H1 (cell line): ENCODE measurements around the gene EPHA3. TPM values are rescaled to one million over a fixed set of nuclear protein-coding genes. Genes with fewer than 3 reads are reported as not detected.

Experiments
- CTCF ChIA-PET: fragments of 300-600 bp; sonication (Branson Sonifier 250); formaldehyde crosslinking; loops from one replicate; lab custom pipeline; 2021; ENCODE audit not compliant: partially characterized antibody; lab: Charles Lee
- POLR2A ChIA-PET: fragments of 300-600 bp; sonication (Branson Sonifier 250); formaldehyde crosslinking; loops from one replicate; lab custom pipeline; 2021; ENCODE audit warnings: inconsistent platforms; ENCODE audit not compliant: partially characterized antibody; lab: Charles Lee
- DNase-seq, 2 experiments: peaks; one replicate each; pipeline versions ENCODE4 v3.0.0 to v3.0.0-alpha.2; 2010 to 2022; ENCODE audit warnings: low spot score in 2 of 2, low read depth in 1 of 2, mixed read lengths in 1 of 2
- FAIRE-seq: peaks from 2 replicates; lab custom pipeline; 2011; peaks lifted over from hg19 to GRCh38; lab: Jason Lieb, UNC
- H2AFZ ChIP-seq: 2 replicates; pipeline ENCODE4 v1.8.1; 2012; ENCODE audit warnings: low read length, inconsistent platforms
- H2AK5ac ChIP-seq: 2 replicates; pipeline ENCODE4 v1.6.1; 2013; ENCODE audit warnings: low read depth, low read length
- H2BK120ac ChIP-seq: replicated peaks from 2 replicates; pipeline ENCODE3; 2013; ENCODE audit warnings: low read depth, low read length, inconsistent platforms
- H2BK12ac ChIP-seq: 2 replicates; pipeline ENCODE4 v1.6.1; 2013; ENCODE audit warnings: low read depth, low read length
- H2BK15ac ChIP-seq: 2 replicates; pipeline ENCODE4 v1.6.1; 2013; ENCODE audit warnings: low read length
- H2BK20ac ChIP-seq: 2 replicates; pipeline ENCODE4 v1.6.1; 2013; ENCODE audit warnings: low read length
- H2BK5ac ChIP-seq: 2 replicates; pipeline ENCODE4 v1.6.1; 2013; ENCODE audit warnings: low read depth, low read length
- H3K14ac ChIP-seq: 2 replicates; pipeline ENCODE4 v1.6.1; 2013; ENCODE audit warnings: inconsistent platforms; ENCODE audit not compliant: insufficient read length
- H3K18ac ChIP-seq: 2 replicates; pipeline ENCODE4 v1.6.1; 2013; ENCODE audit warnings: low read length; ENCODE audit errors: extremely low read depth
- H3K23ac ChIP-seq: 2 replicates; pipeline ENCODE4 v1.6.1; 2013; ENCODE audit warnings: inconsistent platforms; ENCODE audit not compliant: insufficient read length
- H3K23me2 ChIP-seq: 2 replicates; pipeline ENCODE4 v1.6.1; 2013; ENCODE audit warnings: low read depth, low read length
- H3K27ac ChIP-seq: 2 replicates; pipeline ENCODE4 v1.6.1; 2011; ENCODE audit warnings: low read depth, low read length, inconsistent platforms
- H3K27me3 ChIP-seq, 4 experiments: replicated peaks in 1 of 4; 1 replicate in 1 of 4; 2 replicates in 3 of 4; pipeline versions ENCODE4 v1.6.1 to v1.8.1; 2011 to 2013; ENCODE audit warnings: low read length in 3 of 4, mild to moderate bottlenecking in 3 of 4, inconsistent platforms in 2 of 4, mixed read lengths in 2 of 4, moderate library complexity in 1 of 4; ENCODE audit not compliant: control insufficient read depth in 3 of 4, insufficient read depth in 3 of 4; ENCODE audit errors: extremely low read depth in 1 of 4
- H3K36me3 ChIP-seq, 4 experiments: 2 replicates each; pipeline versions ENCODE4 v1.6.1 to v1.8.1; 2011 to 2013; ENCODE audit warnings: mild to moderate bottlenecking in 4 of 4, low read length in 3 of 4, moderate library complexity in 2 of 4, control low read depth in 1 of 4, inconsistent platforms in 1 of 4; ENCODE audit not compliant: insufficient read depth in 4 of 4, control insufficient read depth in 2 of 4
- H3K4ac ChIP-seq: replicated peaks from 2 replicates; pipeline ENCODE3; 2013; ENCODE audit warnings: low read length, low read depth, mixed read lengths, inconsistent platforms; ENCODE audit not compliant: insufficient read length
- H3K4me1 ChIP-seq, 4 experiments: replicated peaks in 1 of 4; 1 replicate in 1 of 4; 2 replicates in 3 of 4; pipeline versions ENCODE4 v1.6.1 to v1.8.1; 2011 to 2013; ENCODE audit warnings: low read length in 3 of 4, inconsistent platforms in 2 of 4, mixed read lengths in 1 of 4; ENCODE audit not compliant: insufficient read depth in 4 of 4, control insufficient read depth in 3 of 4
- H3K4me2 ChIP-seq, 2 experiments: 2 replicates each; pipeline versions ENCODE4 v1.6.1 to v1.8.1; 2011 to 2013; ENCODE audit warnings: low read depth in 2 of 2, low read length in 2 of 2, control low read depth in 1 of 2, inconsistent platforms in 1 of 2, mild to moderate bottlenecking in 1 of 2; ENCODE audit not compliant: insufficient read depth in 1 of 2
- H3K4me3 ChIP-seq, 4 experiments: fragments of 200-600, 300-600 bp in 1 of 4; sonication (generic), shearing (Covaris generic), sonication (Bioruptor Twin) in 1 of 4; 2 replicates each; pipeline versions ENCODE4 v1.5.1 to v1.8.1; 2011 to 2016; ENCODE audit warnings: low read length in 4 of 4, low read depth in 3 of 4, control low read depth in 2 of 4, inconsistent platforms in 2 of 4, mild to moderate bottlenecking in 2 of 4, mixed read lengths in 1 of 4, moderate library complexity in 1 of 4; ENCODE audit not compliant: insufficient read depth in 2 of 4; ENCODE audit errors: extremely low read depth in 1 of 4
- H3K56ac ChIP-seq: replicated peaks from 2 replicates; pipeline ENCODE3; 2013; ENCODE audit warnings: low read depth, mild to moderate bottlenecking, mixed read lengths, low read length, inconsistent platforms; ENCODE audit not compliant: insufficient read length
- H3K79me1 ChIP-seq: 2 replicates; pipeline ENCODE4 v1.6.1; 2013; ENCODE audit warnings: low read depth, low read length, control low read depth
- H3K79me2 ChIP-seq, 2 experiments: 2 replicates each; pipeline versions ENCODE4 v1.6.1 to v1.8.1; 2012 to 2013; ENCODE audit warnings: low read length in 2 of 2, mild to moderate bottlenecking in 2 of 2, inconsistent platforms in 1 of 2; ENCODE audit not compliant: insufficient read depth in 2 of 2, control insufficient read depth in 1 of 2
- H3K9ac ChIP-seq, 4 experiments: replicated peaks in 1 of 4; 1 replicate in 1 of 4; 2 replicates in 3 of 4; pipeline versions ENCODE4 v1.6.1 to v1.8.1; 2011 to 2013; ENCODE audit warnings: low read depth in 3 of 4, low read length in 3 of 4, control low read depth in 2 of 4, mild to moderate bottlenecking in 2 of 4, moderate library complexity in 2 of 4, inconsistent platforms in 1 of 4; ENCODE audit errors: extremely low read depth in 1 of 4
- H3K9me3 ChIP-seq, 2 experiments: 2 replicates each; pipeline versions ENCODE4 v1.6.1 to v1.8.1; 2012 to 2013; ENCODE audit warnings: mild to moderate bottlenecking in 2 of 2, moderate library complexity in 2 of 2, control low read depth in 1 of 2, inconsistent platforms in 1 of 2, low read depth in 1 of 2, low read length in 1 of 2, mixed read lengths in 1 of 2; ENCODE audit not compliant: insufficient read depth in 2 of 2
- H4K20me1 ChIP-seq, 2 experiments: replicated peaks in 1 of 2; 2 replicates each; pipeline versions ENCODE3 to v1.8.1; 2011 to 2013; ENCODE audit warnings: inconsistent platforms in 2 of 2, low read length in 2 of 2, mild to moderate bottlenecking in 1 of 2; ENCODE audit not compliant: insufficient read depth in 2 of 2, control insufficient read depth in 1 of 2
- H4K5ac ChIP-seq: 2 replicates; pipeline ENCODE4 v1.6.1; 2013; ENCODE audit warnings: low read length, low read depth, mixed read lengths, inconsistent platforms; ENCODE audit not compliant: insufficient read length
- H4K8ac ChIP-seq: 2 replicates; pipeline ENCODE4 v1.8.0; 2013; ENCODE audit warnings: mild to moderate bottlenecking, moderate library complexity, low read length, inconsistent platforms; ENCODE audit not compliant: insufficient read depth; ENCODE audit errors: extremely low read depth
- H4K91ac ChIP-seq: replicated peaks from 2 replicates; pipeline ENCODE3; 2013; ENCODE audit warnings: low read length, mixed read lengths, inconsistent platforms; ENCODE audit not compliant: insufficient read length
- WGBS, 2 experiments: shearing (Covaris generic) in 1 of 2; methylation state at CpG; one replicate each; pipeline versions ENCODE4 v1.1.6 to v1.1.7; 2013 to 2015; ENCODE audit warnings: low lambda C conversion rate in 2 of 2, mixed read lengths in 2 of 2, inconsistent platforms in 1 of 2, low coverage in 1 of 2, missing lambda C conversion rate in 1 of 2; ENCODE audit not compliant: insufficient replicate concordance in 2 of 2, insufficient coverage in 1 of 2, insufficient read length in 1 of 2; ENCODE audit errors: extremely low coverage in 1 of 2, missing lambda C conversion rate in 1 of 2; 5-methylcytosine and 5-hydroxymethylcytosine counted together
- polyA plus RNA-seq, 7 experiments: library from polyadenylated mRNA; depleted of rRNA in 3 of 7; stranded (reverse) in 5 of 7; unstranded in 2 of 7; fragments of >200 nt in 5 of 7; fragments of 200-250 nt in 2 of 7; gene quantifications; 1 replicate in 5 of 7; 2 replicates in 1 of 7; 4 replicates in 1 of 7; pipeline versions ENCODE4 v1.2.1 to v1.2.3, GENCODE V29; 2011 to 2013; ENCODE audit warnings: missing spikeins in 2 of 7, mixed read lengths in 2 of 7
- total RNA-seq: library from RNA; stranded (reverse); fragmentation: NEBNext Ultra II Directional; extraction: Animal tissue kit (Norgen Biotek cat#: 25700); gene quantifications from 2 replicates; pipeline ENCODE4 v1.2.1, GENCODE V29; 2021

EPHA3 gene
- total and polyA plus RNA-seq, 2 of the 8 experiments (the other 6 are each of a cell fraction or from before 2014, with no cell fraction given) = 0.09 to 0.22 TPM

- Histone ChIP-seq H4K8ac (no peak overlapping the region), H3K23me2 (no peaks in the 10 kb centered on the region), H3K18ac (no peak overlapping the region), H3K23ac (no peak overlapping the region), H3K9ac (no peak overlapping the region), H3K4ac (no peak overlapping the region), H4K20me1 (no peaks in the 10 kb centered on the region), H3K79me2 (no peaks in the 10 kb centered on the region), H3K9me3 (no peaks in the 10 kb centered on the region), H3K79me1 (no peaks in the 10 kb centered on the region), H3K56ac (no peak overlapping the region), H3K14ac (no peak overlapping the region), H2BK120ac (no peak overlapping the region), H4K5ac (no peak overlapping the region), H2BK12ac (no peak overlapping the region), H2AK5ac (no peak overlapping the region), H3K36me3 (no peaks in the 10 kb centered on the region), H3K27me3 (no peaks in the 10 kb centered on the region), H3K4me3 (no peak overlapping the region), H2BK15ac (no peak overlapping the region), H4K91ac (no peak overlapping the region), H2AFZ (no peak overlapping the region), H2BK20ac (no peak overlapping the region), H3K27ac (no peak overlapping the region), H2BK5ac (no peak overlapping the region), H3K4me1 (peaks cover 0 to 6% (median 3%) of the 10 kb centered on the region in 4 experiments; a peak in 4 of 7 replicates), H3K4me2 (no peak overlapping the region)
- no peak for FAIRE-seq
- POLR2A ChIA-PET = no interaction called here
- CTCF ChIA-PET = no interaction called here
- DNase-seq = no peak
- WGBS, 2 experiments = 88% methylated on average over 5 of the region's 5 CpGs; no CpG with 5 or more reads in 1 of the 2 experiments
Measured at GRCh38 chr3:89275001-89275400, 167.6 kb downstream of the EPHA3 start.
